Measurements from ENCODE around the gene CPA1. TPM values are rescaled to one million over a fixed set of nuclear protein-coding genes. Genes with fewer than 3 reads are reported as not detected.

Gene CPA1
- total and polyA plus RNA-seq, 2 of the 4 experiments (the other 2 are of a cell fraction): not detected

DNA sequence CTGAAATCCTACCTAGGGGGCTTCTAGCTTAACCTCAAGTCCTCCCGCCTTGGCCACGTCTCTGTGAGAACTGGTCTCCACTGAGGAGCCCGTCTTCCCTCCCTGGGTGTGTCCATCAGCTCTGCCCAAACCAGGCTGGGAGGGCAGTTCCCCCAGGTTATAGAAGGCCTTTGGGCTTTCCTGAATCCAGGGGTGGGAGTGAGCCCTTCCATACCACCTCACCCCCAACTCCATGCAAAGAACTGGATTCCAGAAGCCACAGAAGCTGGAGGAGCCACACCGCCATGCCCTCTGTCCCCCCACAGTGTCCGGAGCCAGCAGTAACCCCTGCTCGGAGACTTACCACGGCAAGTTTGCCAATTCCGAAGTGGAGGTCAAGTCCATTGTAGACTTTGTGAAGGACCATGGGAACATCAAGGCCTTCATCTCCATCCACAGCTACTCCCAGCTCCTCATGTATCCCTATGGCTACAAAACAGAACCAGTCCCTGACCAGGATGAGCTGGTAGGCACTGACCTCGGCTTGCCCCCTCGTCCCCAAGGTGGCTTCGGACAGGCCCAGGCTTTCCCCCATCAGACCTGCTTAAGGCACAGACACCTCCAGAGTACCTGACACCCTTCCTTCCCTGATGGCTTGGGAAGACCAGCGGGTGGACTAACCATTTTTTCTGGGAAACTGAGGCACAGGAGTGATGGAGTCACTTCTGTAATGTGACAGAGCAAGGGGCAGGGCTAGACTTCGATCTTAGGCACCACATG lies 4.7 kb downstream of the CPA1 start:
- Histone ChIP-seq H3K4ac (ENCODE audit: low read depth, low read length) (no peak overlapping the region), H2BK20ac (ENCODE audit: low read depth, low read length) (peak overlapping the region; percentile 24; the same call in 1 of the 2 replicates), H2AK5ac (ENCODE audit: low read depth, low read length) (peak overlapping the region; percentile 66; the same call in 1 of the 2 replicates), H3K23ac (ENCODE audit: low read depth, low read length) (no peak overlapping the region), H4K91ac (ENCODE audit: insufficient read depth, low read depth, low read length) (peak overlapping the region; percentile 45; the same call in 1 of the 2 replicates), H4K20me1 (ENCODE audit: insufficient read depth, low read length) (no peaks in the 10 kb centered on the region), H4K5ac (ENCODE audit: low read depth, low read length) (no peak overlapping the region), H3K36me3 (ENCODE audit: control insufficient read depth, insufficient read depth, low read length) (no peaks in the 10 kb centered on the region), H3K4me1 (ENCODE audit: control insufficient read depth, insufficient read depth, low read length) (peaks cover 13% of the 10 kb centered on the region), H3K9ac (ENCODE audit: low read depth, low read length) (no peak overlapping the region), H3K4me3 (ENCODE audit: insufficient read depth, low read depth, low read length) (no peak overlapping the region), H3K4me2 (ENCODE audit: low read depth, low read length) (no peak overlapping the region), H2AFZ (replicated peaks; ENCODE audit: low read length, poor library complexity) (peak overlapping the region; percentile 43), H3K9me3 (ENCODE audit: control insufficient read depth, insufficient read depth, low read length) (no peaks in the 10 kb centered on the region), H4K8ac (ENCODE audit: low read depth in 2 of 2, low read length in 2 of 2) (no peak overlapping the region), H3K79me1 (ENCODE audit: low read depth in 1 of 2, low read length in 2 of 2) (no peaks in the 10 kb centered on the region), H3K27ac (ENCODE audit: insufficient read depth, low read length) (no peak overlapping the region), H2BK5ac (ENCODE audit: low read depth, low read length, poor library complexity, severe bottlenecking) (no peak overlapping the region), H2BK15ac (ENCODE audit: low read depth, low read length) (no peak overlapping the region; the same call in 2 of the 3 replicates), H3K27me3 (ENCODE audit: control insufficient read depth, insufficient read depth, low read length) (no peaks in the 10 kb centered on the region), H3K9me1 (ENCODE audit: insufficient read depth, low read length) (0 out of 2 replicates have a peak, but pooled peaks cover 6% of the 10 kb centered on the region), H3K18ac (ENCODE audit: low read depth, low read length) (no peak overlapping the region), H2AK9ac (replicated peaks; ENCODE audit: low read depth, low read length, poor library complexity) (peak overlapping the region; percentile 78), H2BK120ac (ENCODE audit: low read depth, low read length) (0 out of 2 replicates have a peak overlapping the region, but pooled peaks have one; percentile 9), H3K56ac (ENCODE audit: extremely low read depth, insufficient read depth, low read length) (no peak overlapping the region), H3K14ac (replicated peaks; ENCODE audit: low read depth, low read length) (no peak overlapping the region)
- ChIA-PET POLR2A (ENCODE audit: unreplicated experiment) (no interaction called here), CTCF (no interaction called here)
- TF ChIP-seq RAD21 (IDR thresholded peaks at IDR 0.05; ENCODE audit: low read length): no peak
- no peak for TF ChIP-seq NFE2L2 (IDR thresholded peaks at IDR 0.05; ENCODE audit: low read depth, low read length)
- intact Hi-C loops (cut with micrococcal nuclease) (no loop called here), dilution Hi-C loops (cut with HindIII; ENCODE audit: low sequenced_read_pairs, unreplicated experiment) (no loop called here), in situ Hi-C loops (cut with MboI; ENCODE audit: low sequenced_read_pairs) (no loop called here)
- no TSS peak for BruUV-seq (replicated peaks)
- ATAC-seq (ENCODE audit: low read depth): no peak
- WGBS, 2 experiments (ENCODE audit: extremely low coverage in 2 of 2, insufficient read length in 1 of 2): 86% methylated on average over 1 of the region's 13 CpGs; no CpG with 5 or more reads in 1 of the 2 experiments
- no peak for DNase-seq

Measured in IMR-90 (cell line).